ENCODE data around the gene KLHL10.

The KLHL10 gene

GRCh38 chr17:41837761-41838538 lies at the start of gene KLHL10:
Gene KLHL10, plus strand, starts transcription at chr17:41837825. Its CDS starts 108 bp downstream, at chr17:41837933.
- DNase-seq: no peak

- no peak for DNase-seq
These were observed 44.5 kb upstream of the KLHL10 start for GRCh38 chr17:41792845-41793783.

GRCh38 chr17:41793784-41794539 lies 43.7 kb upstream of the KLHL10 start:
- no peak for DNase-seq

GRCh38 chr17:41794540-41794975 lies 43.1 kb upstream of the KLHL10 start:
- no peak for DNase-seq

- DNase-seq: peak; percentile 40 to 55 (median 44)
These were observed 41.3 kb upstream of the KLHL10 start for GRCh38 chr17:41796121-41796895.

GRCh38 chr17:41797377-41797776 lies 40.2 kb upstream of the KLHL10 start:
- DNase-seq: no peak

GRCh38 chr17:41799366-41799765 lies 38.3 kb upstream of the KLHL10 start:
- no peak for DNase-seq

GRCh38 chr17:41800601-41801373 lies 36.8 kb upstream of the KLHL10 start:
- no peak for DNase-seq

- DNase-seq: peak; percentile 78 to 90 (median 83)
These were observed 36.0 kb upstream of the KLHL10 start for GRCh38 chr17:41801374-41802271.

- peak; percentile 62 to 68 (median 63) for DNase-seq
These were observed 34.3 kb upstream of the KLHL10 start for GRCh38 chr17:41803049-41804020.

- no peak for DNase-seq
These were observed 30.8 kb upstream of the KLHL10 start for GRCh38 chr17:41806685-41807445.

GRCh38 chr17:41810659-41811548 lies 26.7 kb upstream of the KLHL10 start:
- no peak for DNase-seq

GRCh38 chr17:41811549-41812380 lies 25.9 kb upstream of the KLHL10 start, which contains the start of gene P3H4:
Gene P3H4, minus strand, starts transcription at chr17:41811949. Its CDS starts 34 bp downstream, at chr17:41811915.
- peak; percentile 66 to 84 (median 71) for DNase-seq

- no peak for DNase-seq
These were observed 25.1 kb upstream of the KLHL10 start, which contains the start of gene FKBP10 for GRCh38 chr17:41812381-41813151. Gene FKBP10, plus strand, starts transcription at chr17:41813004. Its CDS starts 31 bp downstream, at chr17:41813035.

GRCh38 chr17:41813152-41813680 lies 24.4 kb upstream of the KLHL10 start:
- DNase-seq: no peak

Data from suppressor macrophage treated with lipopolysaccharide for 1 hour (primary cell).